Mammary epithelial cell (primary cell): ENCODE data around the gene CAPN3.

Experiments used
- CTCF ChIP-seq, 2 donors: IDR thresholded peaks in 1 of 2; conservative IDR thresholded peaks in 1 of 2; 2 replicates each; pipeline ENCODE4 v1.5.1; 2011 to 2012; ENCODE audit warnings: inconsistent platforms in 2 of 2, low read length in 2 of 2, mild to moderate bottlenecking in 2 of 2, control low read depth in 1 of 2, low read depth in 1 of 2; ENCODE audit not compliant: insufficient read depth in 1 of 2; ENCODE audit errors: extremely low read depth in 1 of 2
- EZH2 ChIP-seq: IDR thresholded peaks from 2 replicates; pipeline ENCODE4 v1.6.1; 2012; ENCODE audit warnings: low read length, inconsistent platforms, borderline replicate concordance

- TF ChIP-seq CTCF (conservative IDR thresholded peaks at IDR 0.05 in 1 of 2, IDR thresholded peaks at IDR 0.05 in 1 of 2; ENCODE audit: extremely low read depth in 1 of 2, insufficient read depth in 1 of 2, low read depth in 1 of 2, low read length in 2 of 2) (no peak), EZH2 (no peak)
These were observed 26.8 kb downstream of the CAPN3 start for GRCh38 chr15:42385980-42386700.
